HL-60 (cell line): Measurements from ENCODE around the gene ITPRIPL1.

Source experiments
- CTCF ChIP-seq: IDR thresholded peaks from one replicate; pipeline ENCODE4 v1.5.1; 2011; ENCODE audit warnings: low read length, control low read depth, inconsistent platforms; ENCODE audit not compliant: insufficient read depth
- POLR2AphosphoS5 ChIP-seq: IDR thresholded peaks from 2 replicates; pipeline ENCODE4 v1.6.1; 2012; ENCODE audit warnings: low read depth
- TF ChIP-seq, protein P1 (sequence below): IDR thresholded peaks from 2 replicates; pipeline ENCODE4 v1.6.1; 2012; ENCODE audit warnings: low read depth; ENCODE audit not compliant: insufficient replicate concordance

GRCh38 chr2:96347395-96347794 lies 22.3 kb downstream of the ITPRIPL1 start:
- no peak for TF ChIP-seq CTCF
- no peak for TF ChIP-seq POLR2AphosphoS5
- TF ChIP-seq, protein P1, sequence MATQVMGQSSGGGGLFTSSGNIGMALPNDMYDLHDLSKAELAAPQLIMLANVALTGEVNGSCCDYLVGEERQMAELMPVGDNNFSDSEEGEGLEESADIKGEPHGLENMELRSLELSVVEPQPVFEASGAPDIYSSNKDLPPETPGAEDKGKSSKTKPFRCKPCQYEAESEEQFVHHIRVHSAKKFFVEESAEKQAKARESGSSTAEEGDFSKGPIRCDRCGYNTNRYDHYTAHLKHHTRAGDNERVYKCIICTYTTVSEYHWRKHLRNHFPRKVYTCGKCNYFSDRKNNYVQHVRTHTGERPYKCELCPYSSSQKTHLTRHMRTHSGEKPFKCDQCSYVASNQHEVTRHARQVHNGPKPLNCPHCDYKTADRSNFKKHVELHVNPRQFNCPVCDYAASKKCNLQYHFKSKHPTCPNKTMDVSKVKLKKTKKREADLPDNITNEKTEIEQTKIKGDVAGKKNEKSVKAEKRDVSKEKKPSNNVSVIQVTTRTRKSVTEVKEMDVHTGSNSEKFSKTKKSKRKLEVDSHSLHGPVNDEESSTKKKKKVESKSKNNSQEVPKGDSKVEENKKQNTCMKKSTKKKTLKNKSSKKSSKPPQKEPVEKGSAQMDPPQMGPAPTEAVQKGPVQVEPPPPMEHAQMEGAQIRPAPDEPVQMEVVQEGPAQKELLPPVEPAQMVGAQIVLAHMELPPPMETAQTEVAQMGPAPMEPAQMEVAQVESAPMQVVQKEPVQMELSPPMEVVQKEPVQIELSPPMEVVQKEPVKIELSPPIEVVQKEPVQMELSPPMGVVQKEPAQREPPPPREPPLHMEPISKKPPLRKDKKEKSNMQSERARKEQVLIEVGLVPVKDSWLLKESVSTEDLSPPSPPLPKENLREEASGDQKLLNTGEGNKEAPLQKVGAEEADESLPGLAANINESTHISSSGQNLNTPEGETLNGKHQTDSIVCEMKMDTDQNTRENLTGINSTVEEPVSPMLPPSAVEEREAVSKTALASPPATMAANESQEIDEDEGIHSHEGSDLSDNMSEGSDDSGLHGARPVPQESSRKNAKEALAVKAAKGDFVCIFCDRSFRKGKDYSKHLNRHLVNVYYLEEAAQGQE: no peak
